ENCODE results near the gene SLITRK3.
"Not testable (repeated sequence)": the region's sequence is repeated elsewhere in the genome, so short reads cannot be mapped to it uniquely, and the experiment has no call there.

Gene SLITRK3

DNA sequence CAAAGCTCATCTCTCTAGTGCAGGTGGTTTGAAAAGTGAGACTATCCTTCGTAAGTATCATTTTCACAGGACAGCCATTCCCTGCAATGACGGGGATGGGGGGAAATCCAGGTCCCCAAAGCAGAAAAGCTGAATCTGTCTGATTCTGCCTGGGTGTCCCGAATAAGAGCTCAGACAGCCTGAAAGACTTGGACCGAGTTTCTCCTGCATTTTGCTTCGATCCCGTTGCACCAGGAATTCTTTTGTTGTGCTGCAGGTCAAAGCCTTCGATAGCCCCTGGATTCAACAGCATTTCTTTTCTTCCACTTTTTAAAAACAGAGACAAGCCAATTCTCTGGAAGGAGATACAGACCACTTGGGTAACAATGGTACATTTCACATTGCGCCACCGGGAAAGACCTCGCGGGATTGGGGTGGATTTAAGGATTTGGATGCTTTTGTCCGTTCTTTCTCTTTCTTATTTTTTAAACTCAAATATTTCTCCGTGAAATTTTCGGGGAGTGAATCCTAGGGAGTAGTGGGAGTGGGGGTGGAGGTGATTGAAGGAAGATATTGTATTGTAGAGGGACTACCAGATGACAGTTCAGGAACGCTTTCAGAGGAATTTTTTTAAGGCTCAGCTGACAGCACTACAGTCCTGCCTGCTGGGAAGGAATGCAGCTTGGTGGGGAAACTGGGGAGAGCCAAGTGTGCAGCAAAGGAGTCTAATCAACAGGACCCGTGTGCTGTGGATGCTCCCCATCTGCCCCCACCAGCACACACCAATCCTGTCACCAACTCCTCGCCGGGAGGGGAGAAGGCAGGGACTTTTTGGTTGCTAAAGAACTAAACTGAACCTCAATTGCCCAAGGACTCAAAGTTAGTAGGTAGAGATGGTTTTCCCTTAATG, 2.6 kb downstream of the SLITRK3 start:
- peak in 5 of 10 donors; percentile 19 to 89 (median 70) for DNase-seq
- intact Hi-C loops (cut with DNase I), result no loop called here

DNA sequence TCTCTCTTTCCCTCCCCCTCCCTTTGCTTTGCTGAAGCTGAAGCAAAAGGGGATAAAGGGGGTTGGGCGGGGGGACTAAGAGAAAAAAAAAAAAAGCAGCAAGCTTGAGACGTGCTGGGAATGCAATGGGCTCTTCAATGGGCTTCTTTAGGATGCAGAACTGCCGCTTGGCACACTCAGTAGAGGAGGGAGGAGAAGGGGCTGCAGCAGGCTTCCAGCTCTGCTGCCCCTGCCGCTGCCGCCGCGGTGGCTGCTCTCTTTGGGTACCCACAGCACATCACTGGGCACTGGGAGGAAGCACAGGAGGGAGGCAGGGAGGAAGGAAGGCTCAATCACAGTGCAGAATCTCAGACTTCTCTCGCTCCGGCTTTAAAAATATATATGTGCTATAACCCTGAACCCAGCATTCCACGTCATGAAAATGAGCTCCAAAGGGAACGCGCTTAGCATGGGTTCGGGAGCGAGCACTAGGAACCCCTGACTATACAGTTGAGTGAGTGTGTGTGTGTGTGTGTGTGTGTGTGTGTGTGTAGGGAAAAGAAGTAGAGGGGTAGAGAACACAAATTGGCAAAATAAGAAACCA, 3.5 kb downstream of the SLITRK3 start:
- DNase-seq, result peak in 6 of 10 donors; percentile 26 to 83 (median 52)
- intact Hi-C loops (cut with DNase I), result no loop called here

DNA sequence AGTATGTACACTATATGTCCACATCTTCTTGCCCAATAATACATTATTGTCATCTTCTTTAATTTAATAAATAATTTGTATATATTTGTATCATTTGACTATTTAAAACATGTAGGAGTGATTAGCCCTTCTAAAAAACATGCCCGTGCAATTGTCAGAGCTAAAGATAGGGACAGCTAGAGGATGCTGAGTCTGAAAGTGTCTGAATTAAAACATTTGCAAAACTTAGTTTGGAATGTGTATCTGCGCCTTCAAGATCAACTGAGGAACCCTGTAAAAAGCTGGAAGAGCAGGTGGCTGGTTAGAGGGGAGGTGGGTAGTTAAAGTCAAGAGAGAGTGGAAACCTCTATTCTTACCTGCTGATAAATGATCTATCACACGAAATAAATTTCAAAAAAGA, 4.7 kb downstream of the SLITRK3 start:
- intact Hi-C loops (cut with DNase I), result no loop called here
- DNase-seq, result no peak

DNA sequence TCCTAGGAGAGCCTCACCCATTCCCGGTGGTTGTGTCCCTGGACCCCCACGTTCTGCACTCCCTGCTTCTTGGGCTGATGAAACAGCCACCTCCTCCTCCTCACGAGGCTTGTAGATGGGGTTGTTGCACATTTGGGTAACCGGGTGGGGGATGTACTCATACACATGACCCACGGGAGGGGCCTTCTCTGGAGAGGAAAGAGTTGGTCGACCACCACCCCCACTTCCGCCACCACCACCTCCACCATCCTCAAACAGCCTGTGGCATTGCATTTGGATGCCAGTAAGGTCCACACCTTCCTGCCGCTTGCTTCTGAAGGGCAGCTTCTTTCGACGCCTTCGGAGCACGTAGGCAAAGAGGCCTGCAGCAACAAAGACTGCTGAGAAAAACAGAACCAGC, 7.7 kb downstream of the SLITRK3 start:
- peak in 2 of 10 donors; percentile 57 to 69 for DNase-seq
- intact Hi-C loops (cut with DNase I), result no loop called here

DNA sequence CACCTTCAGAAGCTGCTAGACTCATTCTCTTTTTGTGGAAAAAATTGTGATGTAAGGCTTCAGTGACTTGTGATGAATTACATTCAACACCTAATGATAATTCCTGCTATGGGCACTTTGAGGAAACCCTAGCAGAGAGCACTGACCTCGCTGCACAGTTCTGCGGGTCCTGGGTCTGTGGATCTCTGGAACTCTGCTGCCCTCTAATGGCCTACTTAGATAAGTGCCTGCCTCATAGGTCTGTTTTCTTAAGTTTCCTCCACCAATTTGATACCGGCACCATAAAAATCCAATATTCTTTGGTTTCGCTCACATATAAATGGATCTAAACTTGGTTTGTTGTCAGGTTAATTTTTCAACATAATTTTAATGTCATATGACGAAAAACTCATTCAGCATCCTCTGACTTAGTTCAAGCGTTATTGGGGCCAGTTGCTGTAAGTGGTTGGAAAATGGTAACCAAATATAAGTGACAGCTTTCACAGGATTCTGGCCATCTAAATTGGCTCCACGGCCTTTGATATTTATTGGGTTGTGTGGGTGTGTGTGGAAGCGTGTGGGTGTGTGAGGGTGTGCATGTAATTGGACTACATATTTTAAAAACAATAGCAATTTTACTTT, 10.4 kb downstream of the SLITRK3 start:
- intact Hi-C loops (cut with DNase I), result no loop called here
- DNase-seq, result peak in 7 of 10 donors; percentile 45 to 84 (median 55)

DNA sequence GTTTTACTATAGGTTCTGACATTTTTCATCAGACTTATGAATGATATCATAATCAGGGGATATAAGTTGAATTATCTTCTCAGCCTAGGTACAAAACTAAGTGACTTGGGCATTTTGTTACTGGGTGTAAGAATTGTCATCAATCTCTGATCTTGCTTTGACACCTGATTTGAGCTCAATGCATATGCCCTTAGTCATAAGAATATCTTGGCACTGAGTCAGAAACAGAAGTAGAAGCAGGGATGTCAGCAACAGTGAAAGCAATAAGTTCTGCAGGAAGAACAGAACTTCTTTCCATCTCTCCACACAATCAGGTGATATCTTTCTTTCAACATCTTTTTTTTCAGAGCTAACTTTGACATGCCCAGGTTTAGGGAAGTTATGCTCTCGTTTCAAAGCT, 14.6 kb downstream of the SLITRK3 start:
- intact Hi-C loops (cut with DNase I), result no loop called here
- no peak for DNase-seq

DNA sequence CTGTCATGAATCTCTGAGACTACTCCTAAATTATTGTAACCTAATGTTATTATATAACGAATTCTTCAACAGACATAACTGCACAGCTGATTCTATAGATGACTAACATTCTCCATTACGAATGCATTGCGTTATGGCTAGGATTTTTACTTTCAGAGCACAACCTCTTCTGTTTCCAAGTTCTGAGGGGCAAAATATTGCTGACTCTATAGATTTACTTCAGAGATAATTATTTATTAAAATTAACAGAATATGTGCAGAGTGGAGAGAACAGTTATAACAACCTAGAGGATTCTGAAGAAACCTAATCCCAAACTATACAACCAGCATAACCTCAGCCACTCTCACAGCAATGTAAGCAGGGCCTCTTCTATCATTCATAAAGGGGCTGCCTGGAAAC, 25.9 kb downstream of the SLITRK3 start:
- intact Hi-C loops (cut with DNase I), result no loop called here
- no peak for DNase-seq

DNA sequence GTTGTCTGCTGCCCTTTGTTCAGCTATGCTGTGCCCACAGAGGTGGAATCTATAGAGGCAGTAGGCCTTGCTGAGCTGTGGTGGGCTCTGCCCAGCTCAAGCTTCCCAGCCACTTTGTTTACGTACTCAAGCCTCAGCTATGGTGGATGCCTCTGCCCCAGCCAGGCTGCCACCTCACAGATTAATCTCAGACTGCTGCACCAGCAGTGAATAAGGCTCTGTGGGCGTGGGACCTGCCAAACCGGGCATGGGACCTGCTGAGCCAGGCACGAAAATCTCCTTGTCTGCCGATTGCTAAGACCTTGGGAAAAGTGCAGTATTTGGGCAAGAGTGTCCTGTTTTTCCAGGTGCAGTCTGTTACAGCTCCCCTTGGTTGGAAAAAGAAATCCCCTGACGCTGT, 26.8 kb downstream of the SLITRK3 start:
- peak in 1 of 10 donors; percentile 73 for DNase-seq
- intact Hi-C loops (cut with DNase I), result no loop called here

DNA sequence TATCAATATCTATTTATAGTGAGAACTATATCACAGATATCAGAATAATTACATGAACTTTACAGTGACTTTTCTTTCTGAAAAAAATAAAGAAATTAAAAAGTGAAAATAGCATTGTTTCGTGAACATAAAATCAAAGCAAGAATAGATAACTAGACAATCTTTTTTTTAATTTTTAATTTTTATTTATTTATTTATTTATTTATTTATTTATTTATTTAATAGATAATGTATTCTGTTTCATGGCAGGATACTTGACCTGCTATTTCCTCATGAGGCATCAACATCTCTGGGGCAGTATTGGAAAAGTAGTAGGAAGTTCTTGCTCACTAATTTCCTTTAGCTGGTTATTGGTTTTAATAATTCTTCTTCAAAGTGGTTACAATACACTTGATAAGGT, 33.3 kb downstream of the SLITRK3 start:
- intact Hi-C loops (cut with DNase I), result no loop called here
- DNase-seq, result no peak

DNA sequence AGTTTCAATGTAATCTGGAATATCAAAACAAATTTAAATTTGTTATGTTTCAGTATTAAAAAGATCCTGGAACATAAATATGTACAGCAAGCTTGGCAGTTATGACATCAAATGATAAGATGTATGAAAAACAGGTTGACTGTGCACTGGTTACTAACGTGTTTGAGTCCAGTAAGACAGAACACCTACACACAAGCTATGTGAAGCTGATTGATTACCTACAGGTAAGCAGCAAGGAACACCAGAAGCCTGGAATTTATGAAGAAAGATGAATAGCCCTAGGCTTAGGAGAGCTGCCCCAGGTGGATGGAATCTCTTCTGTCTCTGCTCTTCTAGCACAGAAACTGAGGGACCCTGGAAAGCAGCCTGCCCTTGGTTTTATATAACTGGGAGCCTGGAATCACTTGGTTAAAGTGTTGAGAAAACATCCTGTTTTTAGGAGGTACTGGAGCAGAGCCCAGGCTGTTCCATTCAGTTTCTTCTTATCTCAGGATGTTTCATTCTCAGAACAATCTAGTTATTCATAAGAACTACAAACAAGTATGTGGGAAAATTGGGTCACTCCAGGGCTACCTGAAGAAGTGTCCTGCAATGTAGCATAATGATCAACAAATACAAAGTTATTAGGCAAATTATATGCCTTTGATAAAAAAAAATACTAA, 36.3 kb downstream of the SLITRK3 start:
- DNase-seq, result peak in 2 of 10 donors; percentile 2 to 8
- intact Hi-C loops (cut with DNase I), result no loop called here

DNA sequence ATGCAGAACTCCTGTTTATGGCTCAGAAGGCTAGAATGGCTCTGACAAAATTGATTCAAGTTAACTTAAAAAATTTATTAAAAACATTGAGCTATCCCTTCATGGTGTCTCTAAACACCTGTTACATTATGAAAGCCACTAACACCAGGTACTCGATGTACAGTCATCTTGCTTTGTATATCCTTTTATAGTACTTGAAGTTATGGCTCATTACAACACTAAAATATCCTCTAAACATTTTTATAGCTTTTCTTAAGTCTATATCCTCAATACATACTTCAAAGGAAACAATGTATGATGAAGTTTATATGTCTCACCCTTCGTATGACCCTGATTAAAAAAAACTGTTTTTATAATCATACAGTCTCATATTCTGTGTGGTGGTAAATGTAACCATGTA, 38.2 kb downstream of the SLITRK3 start:
- DNase-seq, result no peak
- intact Hi-C loops (cut with DNase I), result no loop called here

DNA sequence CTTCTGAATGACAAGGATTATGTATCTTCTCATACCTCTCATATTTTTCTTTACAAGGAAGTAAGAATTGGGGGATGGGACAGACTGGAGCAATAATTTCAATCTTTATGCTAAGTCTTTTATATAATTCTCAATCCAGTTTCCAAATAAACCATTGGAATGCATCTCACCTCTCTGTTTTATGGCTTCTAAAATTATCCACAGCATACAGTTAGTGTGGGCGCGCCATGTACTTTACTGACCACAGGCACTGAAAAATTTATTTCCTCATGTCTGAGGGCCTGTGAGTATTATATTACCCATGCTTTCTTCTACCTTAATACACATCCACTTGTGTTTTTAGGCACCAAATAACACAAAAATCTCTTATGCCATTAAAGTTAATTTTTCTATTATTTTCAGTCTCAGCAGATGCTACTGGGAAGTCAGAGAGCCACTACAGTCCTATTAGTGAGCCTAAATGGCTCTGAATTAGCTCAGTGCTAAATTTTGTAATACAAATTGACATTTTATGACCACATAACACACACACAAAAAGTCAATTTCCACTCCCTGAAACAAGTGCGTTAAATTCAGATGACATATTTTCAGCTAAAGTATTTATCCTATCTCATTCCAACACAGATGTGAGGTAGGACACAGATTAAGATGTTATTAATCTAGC, 39.3 kb downstream of the SLITRK3 start:
- no peak for DNase-seq
- intact Hi-C loops (cut with DNase I), result no loop called here

DNA sequence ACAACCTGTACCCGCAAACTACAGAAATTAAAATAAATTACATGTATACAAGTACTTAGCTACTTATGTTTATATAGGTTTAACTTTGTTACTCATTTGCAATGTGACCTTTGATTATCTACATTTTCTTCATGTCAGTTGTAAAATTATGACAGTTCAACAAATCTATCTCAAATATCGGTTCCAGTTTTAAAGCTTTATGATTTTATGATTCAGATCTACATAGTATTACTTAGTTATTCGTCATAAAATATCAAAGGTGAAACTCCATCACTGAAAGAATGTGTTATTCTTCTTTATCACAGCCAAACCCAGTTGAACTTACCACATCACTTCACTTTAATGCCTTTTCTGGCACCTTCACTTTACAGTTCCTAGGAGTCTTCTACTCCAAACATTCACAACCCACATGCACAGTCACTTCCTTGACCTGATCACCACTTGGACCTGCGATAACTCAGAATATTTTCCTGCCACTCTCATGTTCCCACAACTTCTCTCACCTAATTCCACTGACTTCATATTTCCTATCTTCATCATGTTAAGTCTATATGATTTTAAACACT, 47.2 kb downstream of the SLITRK3 start:
- intact Hi-C loops (cut with DNase I), result no loop called here

DNA sequence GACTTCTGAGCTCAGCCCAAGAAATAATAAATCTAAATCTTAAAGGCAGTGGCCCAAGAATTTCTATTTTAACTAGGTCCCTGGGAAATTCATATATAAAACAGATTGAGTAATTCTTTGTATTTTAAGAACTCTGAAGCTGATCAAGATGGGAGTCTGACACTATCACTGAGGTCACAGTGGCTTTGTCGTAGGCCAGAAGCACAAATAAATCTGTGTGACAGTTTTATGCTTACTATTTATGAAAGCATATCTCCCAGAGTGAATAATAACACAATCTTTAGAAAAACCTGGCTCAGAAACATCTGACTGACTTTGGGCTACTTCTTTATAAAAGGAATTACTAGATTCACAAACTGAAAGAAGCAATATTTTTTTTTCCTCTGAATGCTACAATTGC, 51.9 kb downstream of the SLITRK3 start:
- intact Hi-C loops (cut with DNase I), result no loop called here
- DNase-seq, result no peak

More for the DNA sequence above, 47.2 kb downstream of the SLITRK3 start:
- no peak for DNase-seq

DNA sequence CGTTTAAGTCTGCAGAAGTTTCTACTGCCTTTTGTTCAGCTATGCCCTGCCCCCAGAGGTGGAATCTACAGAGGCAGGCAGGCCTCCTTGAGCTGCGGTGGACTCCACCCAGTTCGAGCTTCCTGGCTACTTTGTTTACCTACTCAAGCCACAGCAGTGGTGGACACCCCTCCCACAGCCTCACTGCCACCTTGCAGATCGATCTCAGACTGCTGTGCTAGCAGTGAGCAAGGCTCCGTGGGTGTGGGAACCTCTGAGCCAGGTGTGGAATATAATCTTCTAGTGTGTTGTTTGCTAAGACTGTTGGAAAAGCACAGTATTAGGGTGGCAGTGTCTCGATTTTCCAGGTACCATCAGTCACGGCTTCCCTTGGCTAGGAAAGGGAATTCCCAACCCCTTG, 56.3 kb downstream of the SLITRK3 start:
- DNase-seq; intact Hi-C loops (cut with DNase I): not testable (repeated sequence)
